ENCODE data around the gene RUNX2. TPM values are rescaled to one million over a fixed set of nuclear protein-coding genes. Genes with fewer than 3 reads are reported as not detected.

RUNX2 gene
- total and polyA plus RNA-seq, 12 donors = 0.28 to 4.5 (median 1.8) TPM

GRCh38 chr6:45491048-45491735 is 163.1 kb downstream of the RUNX2 start:
- Histone ChIP-seq H3K4me1 (replicated peaks in 1 of 2) (no peaks in the 10 kb centered on the region), H3K4me3 (no peak overlapping the region), H3K9me3 (replicated peaks in 1 of 3) (no peaks in the 10 kb centered on the region), H3K27ac (no peak overlapping the region), H3K27me3 (no peaks in the 10 kb centered on the region), H3K36me3 (replicated peaks in 1 of 2) (no peaks in the 10 kb centered on the region)
- TF ChIP-seq POLR2A (IDR thresholded peaks at IDR 0.05) = no peak
- TF ChIP-seq CTCF (IDR thresholded peaks at IDR 0.05) = no peak
- 77 to 82% (median 79%) methylated on average over 5 of the region's 5 CpGs for WGBS, 4 donors
- DNase-seq = no peak
- intact Hi-C loops (cut with DNase I) = no loop called here

DNA sequence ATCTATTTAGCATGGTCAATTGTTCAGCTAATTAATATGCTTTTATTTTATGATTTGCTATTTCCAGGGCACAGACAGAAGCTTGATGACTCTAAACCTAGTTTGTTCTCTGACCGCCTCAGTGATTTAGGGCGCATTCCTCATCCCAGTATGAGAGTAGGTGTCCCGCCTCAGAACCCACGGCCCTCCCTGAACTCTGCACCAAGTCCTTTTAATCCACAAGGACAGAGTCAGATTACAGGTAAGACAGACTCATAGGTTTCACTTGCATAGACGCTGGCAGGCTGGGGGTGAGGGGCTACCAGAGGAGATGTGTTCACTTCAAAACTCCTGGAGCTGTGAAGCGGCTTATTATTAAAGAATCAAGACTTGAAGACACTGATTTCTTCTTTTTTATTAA is 163.7 kb downstream of the RUNX2 start:
- H3K36me3 ChIP-seq (replicated peaks in 1 of 2) = no peaks in the 10 kb centered on the region
- DNase-seq = no peak
- H3K4me1 ChIP-seq (replicated peaks in 1 of 2) = no peaks in the 10 kb centered on the region
- no peaks in the 10 kb centered on the region for H3K9me3 ChIP-seq (replicated peaks in 1 of 3)
- intact Hi-C loops (cut with DNase I) = no loop called here
- H3K27me3 ChIP-seq = no peaks in the 10 kb centered on the region
- H3K27ac ChIP-seq = no peak overlapping the region
- no peak overlapping the region for H3K4me3 ChIP-seq
- TF ChIP-seq CTCF (IDR thresholded peaks at IDR 0.05) (no peak), POLR2A (IDR thresholded peaks at IDR 0.05) (no peak)
- WGBS, 4 donors = 89 to 93% (median 91%) methylated on average over 6 of the region's 6 CpGs

GRCh38 chr6:45493761-45494160 is 165.6 kb downstream of the RUNX2 start:
- DNase-seq = no peak
- Histone ChIP-seq H3K27me3 (no peaks in the 10 kb centered on the region), H3K27ac (no peak overlapping the region), H3K4me1 (replicated peaks in 1 of 2) (no peaks in the 10 kb centered on the region), H3K36me3 (replicated peaks in 1 of 2) (no peaks in the 10 kb centered on the region), H3K9me3 (replicated peaks in 1 of 3) (no peaks in the 10 kb centered on the region), H3K4me3 (no peak overlapping the region)
- 96 to 98% (median 97%) methylated on average over 2 of the region's 2 CpGs for WGBS, 4 donors
- intact Hi-C loops (cut with DNase I) = no loop called here
- TF ChIP-seq CTCF (IDR thresholded peaks at IDR 0.05) (no peak), POLR2A (IDR thresholded peaks at IDR 0.05) (no peak)

DNA sequence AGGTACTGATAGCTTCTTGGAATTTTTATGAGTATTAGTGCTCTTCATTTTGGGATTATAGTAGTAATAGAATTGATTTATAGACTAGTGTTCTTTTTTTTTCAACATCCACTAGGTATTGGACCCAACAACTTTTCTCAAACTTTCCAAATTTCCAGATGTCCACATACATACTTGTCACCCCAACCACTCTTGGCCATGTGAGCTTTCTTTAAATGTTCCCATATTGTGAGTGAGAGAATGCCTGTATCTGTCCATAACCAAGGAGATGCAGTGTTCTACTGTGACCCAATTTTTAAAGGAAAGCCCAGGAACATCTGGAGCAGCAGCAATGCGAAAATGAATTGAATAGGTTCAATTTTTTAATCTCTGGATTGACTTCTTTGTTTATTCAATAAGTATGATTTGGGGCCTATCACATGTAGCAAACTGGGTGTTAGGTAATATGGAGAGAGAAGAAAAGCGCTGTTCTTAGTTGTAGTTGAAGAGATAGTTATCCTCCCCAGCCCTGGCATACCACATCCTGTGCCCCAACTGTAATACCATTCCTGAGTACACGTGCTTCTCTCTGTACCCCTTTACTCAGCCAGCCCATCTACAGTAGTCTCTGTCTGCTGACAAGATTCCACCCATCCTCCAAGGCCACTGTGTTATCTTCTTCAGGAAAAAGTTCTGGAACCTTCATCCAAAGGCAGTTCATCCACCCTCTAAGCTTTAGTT is 166.4 kb downstream of the RUNX2 start:
- Histone ChIP-seq H3K9me3 (replicated peaks in 1 of 3) (no peaks in the 10 kb centered on the region), H3K27ac (no peak overlapping the region), H3K4me3 (no peak overlapping the region), H3K36me3 (replicated peaks in 1 of 2) (no peaks in the 10 kb centered on the region), H3K4me1 (replicated peaks in 1 of 2) (no peaks in the 10 kb centered on the region), H3K27me3 (no peaks in the 10 kb centered on the region)
- TF ChIP-seq CTCF (IDR thresholded peaks at IDR 0.05) = no peak
- no peak for DNase-seq
- WGBS, 4 donors = 64 to 89% (median 86%) methylated on average over 3 of the region's 3 CpGs
- intact Hi-C loops (cut with DNase I) = no loop called here
